Measurements from ENCODE around the gene EML5. TPM values are rescaled to one million over a fixed set of nuclear protein-coding genes. Genes with fewer than 3 reads are reported as not detected.

Gene EML5
- total and polyA plus RNA-seq, 2 experiments from 2014 or later, result 0.18 to 1.6 TPM

- no peaks in the 10 kb centered on the region for H4K20me1 ChIP-seq (replicated peaks; ENCODE audit: insufficient read depth)
- no peak for ATAC-seq
- peaks cover 2% of the 10 kb centered on the region for H3K27me3 Mint-ChIP-seq (ENCODE audit: insufficient read depth, low read depth, poor library complexity)
Observed at GRCh38 chr14:88838015-88838414, 45.3 kb upstream of the EML5 start.

More at GRCh38 chr14:88838015-88838414, 45.3 kb upstream of the EML5 start:
- Mint-ChIP-seq H3K9me3 (no peaks in the 10 kb centered on the region), H3K27ac (no peak overlapping the region), H3K4me1 (peaks cover 7% of the 10 kb centered on the region), H3K4me3 (no peak overlapping the region), H3K36me3 (ENCODE audit: low read depth) (no peaks in the 10 kb centered on the region)
- Histone ChIP-seq H3K4me2 (no peak overlapping the region), H3K36me3 (ENCODE audit: insufficient read depth) (no peaks in the 10 kb centered on the region), H3K4me1 (ENCODE audit: insufficient read depth) (no peaks in the 10 kb centered on the region), H3F3A (replicated peaks; ENCODE audit: low read depth) (no peaks in the 10 kb centered on the region), H3K79me2 (replicated peaks; ENCODE audit: insufficient read depth) (no peaks in the 10 kb centered on the region), H3K9me2 (ENCODE audit: insufficient read depth) (no peaks in the 10 kb centered on the region), H3K27ac (ENCODE audit: low read depth) (no peak overlapping the region), H2AFZ (no peak overlapping the region), H3K4me3 (no peak overlapping the region), H3K27me3 (ENCODE audit: insufficient read depth) (no peaks in the 10 kb centered on the region)
- no peak for DNase-seq (ENCODE audit: low spot score)
- TF ChIP-seq EZH2phosphoT487 (IDR thresholded peaks at IDR 0.05; ENCODE audit: unreplicated experiment) (no peak), JUNB (IDR thresholded peaks at IDR 0.05; ENCODE audit: unreplicated experiment) (no peak), EZH2 (IDR thresholded peaks at IDR 0.05; ENCODE audit: low read depth, unreplicated experiment) (no peak), REST (IDR thresholded peaks at IDR 0.05; ENCODE audit: unreplicated experiment) (no peak), ZNF462 (CRISPR knock-in tag; IDR thresholded peaks at IDR 0.05) (no peak), CTCF (conservative IDR thresholded peaks at IDR 0.05; ENCODE audit: low read depth in 2 of 2) (no peak), ZNF331 (CRISPR knock-in tag; IDR thresholded peaks at IDR 0.05; ENCODE audit: low read depth) (no peak), ZNF114 (CRISPR knock-in tag; IDR thresholded peaks at IDR 0.05) (no peak), CREB1 (CRISPR knock-in tag; IDR thresholded peaks at IDR 0.05; ENCODE audit: low read depth) (no peak)

Data from GM23338 (cell line).